NCI-H146 treated with DMSO at 0.1 percent for 48 hours (cell line): ENCODE results near the gene CEP152.
"Not testable (repeated sequence)": the region's sequence is repeated elsewhere in the genome, so short reads cannot be mapped to it uniquely, and the experiment has no call there.

Experiments
- DNase-seq: peaks from one replicate; lab custom pipeline; 2025; ENCODE audit not compliant: unreplicated experiment; lab: John Stamatoyannopoulos, UW

Gene CEP152

GRCh38 chr15:48810414-48811324 is at the start of gene CEP152:
TSS of gene CEP152 (minus strand) at chr15:48811069. CDS start at chr15:48805649, 5,420 bp downstream.
- DNase-seq, result peak; percentile 94

GRCh38 chr15:48859426-48859825 is 48.6 kb upstream of the CEP152 start:
- no peak for DNase-seq

GRCh38 chr15:48858401-48858800 is 47.5 kb upstream of the CEP152 start:
- DNase-seq, result no peak

GRCh38 chr15:48856942-48857341 is 46.1 kb upstream of the CEP152 start:
- no peak for DNase-seq

- peak; percentile 8 for DNase-seq
Measured at GRCh38 chr15:48855501-48856440, 44.9 kb upstream of the CEP152 start.

GRCh38 chr15:48854434-48854833 is 43.6 kb upstream of the CEP152 start:
- DNase-seq, result not testable (repeated sequence)

- DNase-seq, result no peak
Measured at GRCh38 chr15:48851956-48852355, 41.1 kb upstream of the CEP152 start.

- no peak for DNase-seq
Measured at GRCh38 chr15:48850648-48851047, 39.8 kb upstream of the CEP152 start.

GRCh38 chr15:48845123-48845522 is 34.3 kb upstream of the CEP152 start:
- no peak for DNase-seq

- DNase-seq, result no peak
Measured at GRCh38 chr15:48842501-48842900, 31.6 kb upstream of the CEP152 start.

- no peak for DNase-seq
Measured at GRCh38 chr15:48834756-48835155, 23.9 kb upstream of the CEP152 start.

- DNase-seq, result no peak
Measured at GRCh38 chr15:48833526-48834239, 22.8 kb upstream of the CEP152 start.

GRCh38 chr15:48832648-48833047 is 21.8 kb upstream of the CEP152 start:
- DNase-seq, result no peak

GRCh38 chr15:48828906-48829305 is 18.0 kb upstream of the CEP152 start:
- no peak for DNase-seq

- DNase-seq, result no peak
Measured at GRCh38 chr15:48828471-48828870, 17.6 kb upstream of the CEP152 start.

- no peak for DNase-seq
Measured at GRCh38 chr15:48825075-48825474, 14.2 kb upstream of the CEP152 start.

GRCh38 chr15:48823706-48824105 is 12.8 kb upstream of the CEP152 start:
- DNase-seq, result no peak

- no peak for DNase-seq
Measured at GRCh38 chr15:48823237-48823636, 12.4 kb upstream of the CEP152 start.

- no peak for DNase-seq
Measured at GRCh38 chr15:48814286-48814685, 3.4 kb upstream of the CEP152 start.

GRCh38 chr15:48811325-48811958 is 573 bp upstream of the CEP152 start:
- peak; percentile 34 for DNase-seq

- no peak for DNase-seq
Measured at GRCh38 chr15:48806151-48806550, 4.7 kb downstream of the CEP152 start.
